Hematopoietic multipotent progenitor cell treated with erythropoietin and hydrocortisone succinate and interleukin-3 and kit ligand, for 4 days (in vitro differentiated cells): Measurements from ENCODE around the gene MTMR8.

ENCODE experiments used
- DNase-seq: peaks from one replicate; pipeline ENCODE4 v3.0.0-alpha.2; 2015

MTMR8 gene

DNA sequence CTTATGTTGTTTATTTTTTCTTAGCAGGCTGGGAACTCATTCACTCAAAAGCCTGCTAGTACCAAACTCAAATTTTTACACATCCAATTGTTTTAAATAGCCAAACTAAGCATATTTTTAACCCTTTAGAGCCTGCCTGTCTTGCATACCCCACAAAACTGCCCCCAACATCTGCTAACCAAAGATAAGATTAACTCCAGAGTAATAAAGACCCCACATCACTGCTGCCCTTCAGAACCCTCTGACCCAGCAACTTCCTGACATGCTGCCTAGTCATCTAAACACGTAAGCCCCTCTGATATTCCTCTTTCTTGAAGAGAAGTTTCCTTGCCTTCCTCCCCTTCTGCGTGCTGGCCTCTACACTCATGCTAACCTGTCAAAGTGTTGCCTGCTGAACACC, 104.1 kb downstream of the MTMR8 start:
- DNase-seq, result peak; percentile 46

DNA sequence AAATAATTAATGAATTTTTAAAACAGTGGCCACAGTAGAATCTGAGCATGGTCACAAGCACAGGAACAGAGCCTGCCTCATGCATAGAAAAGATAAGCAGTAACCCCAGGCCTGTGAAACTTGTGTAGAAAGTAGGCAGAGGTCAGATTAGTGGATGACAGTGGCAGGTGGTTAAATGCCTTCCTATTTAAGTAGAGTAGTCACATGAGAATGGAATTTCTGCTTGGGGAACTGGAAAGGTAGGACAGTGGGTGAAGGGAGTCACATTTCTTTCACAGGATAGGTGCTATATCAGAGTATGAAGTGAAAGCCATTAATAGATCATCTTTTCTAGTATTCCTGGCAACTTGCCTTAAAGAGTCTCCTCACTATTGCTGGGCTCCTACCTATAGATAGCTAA, 130.0 kb downstream of the MTMR8 start:
- DNase-seq, result peak; percentile 15

DNA sequence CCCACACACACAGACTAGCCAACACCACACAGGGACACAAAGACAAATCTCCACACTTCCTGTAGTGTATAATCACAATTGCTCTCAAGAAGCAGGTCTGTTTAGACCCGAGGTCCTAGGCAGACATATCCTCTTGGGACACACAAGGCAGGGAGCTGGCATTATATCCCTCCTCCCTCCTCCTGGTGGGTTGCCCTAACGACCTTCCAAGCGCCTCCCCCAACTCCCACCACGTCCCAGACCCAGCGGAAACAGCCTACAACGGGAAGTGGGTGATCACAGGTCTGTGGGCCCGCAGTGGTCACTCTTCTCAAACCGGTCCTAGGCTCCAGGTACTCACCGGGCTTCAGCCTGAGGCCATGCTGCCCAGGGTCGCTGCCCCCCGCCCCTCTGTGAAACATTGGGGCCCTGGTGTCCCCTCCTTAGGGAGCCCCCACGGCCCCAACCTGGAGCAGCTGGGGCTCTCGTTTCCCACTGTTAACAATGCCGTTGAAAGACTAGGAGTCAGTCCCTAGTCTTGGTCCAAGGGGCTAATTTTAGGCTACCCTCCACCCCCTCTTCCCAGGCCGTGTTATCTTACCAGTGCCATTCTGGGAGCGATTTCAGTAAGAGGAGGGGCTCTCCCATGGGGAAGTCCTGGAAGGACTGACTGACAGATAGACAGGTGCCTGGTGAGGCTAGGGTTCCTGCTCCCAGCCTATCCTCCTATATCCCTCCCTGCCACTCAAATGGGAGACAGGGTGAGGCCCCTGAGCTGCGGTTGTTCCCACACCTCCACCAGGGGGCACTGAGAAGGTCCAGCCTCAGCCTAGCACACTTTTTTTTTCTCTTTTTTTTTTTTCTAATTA, 164.9 kb downstream of the MTMR8 start, which contains the start of gene ASB12:
Gene ASB12 (minus strand): TSS at position 485 of the 848 bp plus-strand sequence. CDS start 4,957 bp downstream, outside the sequence.
- no peak for DNase-seq

DNA sequence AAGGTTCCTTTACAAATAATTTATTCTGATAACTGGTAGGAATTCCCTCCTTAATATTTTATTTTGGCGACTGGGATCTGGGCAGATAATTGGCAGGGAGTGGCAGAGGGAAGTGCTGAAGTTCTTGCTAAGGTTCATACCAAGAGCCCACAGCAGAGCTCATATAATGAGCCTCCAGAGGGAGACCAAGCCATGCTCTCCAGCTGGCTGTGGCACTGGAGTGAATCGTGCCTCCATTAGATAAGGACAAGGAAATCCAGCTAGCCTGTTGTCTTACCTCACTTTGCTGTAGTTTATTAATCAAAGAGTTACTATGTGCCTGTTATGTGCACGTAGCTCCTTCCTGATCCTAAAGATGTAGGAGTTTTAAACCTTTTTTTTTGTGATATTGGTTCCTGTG, 166.1 kb downstream of the MTMR8 start:
- peak; percentile 18 for DNase-seq
